ENCODE measurements around the gene WDR72.
"Not testable (repeated sequence)": the region's sequence is repeated elsewhere in the genome, so short reads cannot be mapped to it uniquely, and the experiment has no call there.

WDR72 gene

DNA sequence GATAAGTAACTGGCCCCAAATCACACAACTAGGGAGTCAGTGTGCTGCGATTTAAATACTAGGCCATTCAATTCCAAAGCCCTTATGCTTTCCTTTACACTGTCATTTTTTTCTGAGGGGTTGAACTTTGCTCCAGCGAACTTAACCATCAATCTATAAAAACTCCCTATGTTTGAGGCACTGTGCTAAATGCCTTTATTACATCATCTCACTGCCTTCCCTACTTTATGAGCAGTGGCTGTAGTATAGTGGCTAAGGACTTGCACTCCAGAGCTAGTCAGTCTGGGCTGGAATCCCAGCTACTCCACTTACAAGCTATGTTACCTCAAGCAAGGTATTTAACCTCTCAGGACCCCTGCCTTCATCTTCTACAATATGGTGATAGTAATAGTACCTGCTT is 26.9 kb upstream of the WDR72 start:
- TF ChIP-seq, protein P1, sequence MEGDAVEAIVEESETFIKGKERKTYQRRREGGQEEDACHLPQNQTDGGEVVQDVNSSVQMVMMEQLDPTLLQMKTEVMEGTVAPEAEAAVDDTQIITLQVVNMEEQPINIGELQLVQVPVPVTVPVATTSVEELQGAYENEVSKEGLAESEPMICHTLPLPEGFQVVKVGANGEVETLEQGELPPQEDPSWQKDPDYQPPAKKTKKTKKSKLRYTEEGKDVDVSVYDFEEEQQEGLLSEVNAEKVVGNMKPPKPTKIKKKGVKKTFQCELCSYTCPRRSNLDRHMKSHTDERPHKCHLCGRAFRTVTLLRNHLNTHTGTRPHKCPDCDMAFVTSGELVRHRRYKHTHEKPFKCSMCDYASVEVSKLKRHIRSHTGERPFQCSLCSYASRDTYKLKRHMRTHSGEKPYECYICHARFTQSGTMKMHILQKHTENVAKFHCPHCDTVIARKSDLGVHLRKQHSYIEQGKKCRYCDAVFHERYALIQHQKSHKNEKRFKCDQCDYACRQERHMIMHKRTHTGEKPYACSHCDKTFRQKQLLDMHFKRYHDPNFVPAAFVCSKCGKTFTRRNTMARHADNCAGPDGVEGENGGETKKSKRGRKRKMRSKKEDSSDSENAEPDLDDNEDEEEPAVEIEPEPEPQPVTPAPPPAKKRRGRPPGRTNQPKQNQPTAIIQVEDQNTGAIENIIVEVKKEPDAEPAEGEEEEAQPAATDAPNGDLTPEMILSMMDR (IDR thresholded peaks at IDR 0.05; ENCODE audit: low read length, missing control alignments): no peak
- H3K4me3 ChIP-seq (replicated peaks; ENCODE audit: low read depth, low read length): no peak overlapping the region
- DNase-seq (ENCODE audit: low read depth): no peak

DNA sequence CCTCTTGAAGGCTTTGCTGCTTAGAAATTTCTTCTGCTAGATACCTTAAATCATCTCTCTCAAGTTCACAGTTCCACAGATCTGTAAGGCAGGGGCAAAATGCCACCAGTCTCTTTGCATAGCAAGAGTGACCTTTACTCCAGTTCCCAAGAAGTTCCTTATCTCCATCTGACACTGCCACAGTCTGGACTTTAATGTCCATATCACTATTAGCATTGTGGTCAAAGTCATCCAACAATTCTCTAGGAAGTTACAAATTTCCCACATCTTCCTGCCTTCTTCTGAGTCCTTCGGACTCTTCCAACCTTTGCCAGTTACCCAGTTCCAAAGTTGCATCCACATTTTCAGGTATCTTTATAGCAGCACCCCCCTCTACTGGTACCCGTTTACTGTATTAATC is 25.8 kb upstream of the WDR72 start:
- not testable (repeated sequence) for DNase-seq (ENCODE audit: low read depth); H3K4me3 ChIP-seq (replicated peaks; ENCODE audit: low read depth, low read length)

DNA sequence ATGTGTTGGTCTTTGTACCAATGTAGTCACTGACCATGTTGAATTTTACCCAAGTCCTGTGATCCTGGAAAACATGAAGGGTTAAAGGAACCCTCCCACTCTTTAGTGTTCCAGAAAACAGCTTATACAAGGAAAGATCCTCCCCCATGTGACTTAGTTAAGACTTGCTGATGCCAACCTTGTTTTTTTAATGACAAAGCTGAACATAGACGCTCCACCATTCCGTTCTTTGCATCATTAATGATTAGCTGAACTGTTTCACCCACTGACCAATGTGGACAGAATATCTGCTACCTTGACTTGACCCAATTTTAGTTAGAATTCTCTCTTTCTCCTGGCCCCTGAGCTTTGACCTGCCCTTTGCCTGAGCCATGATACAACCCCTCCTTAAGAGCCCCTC is 3.5 kb upstream of the WDR72 start:
- DNase-seq (ENCODE audit: low read depth): no peak
- TF ChIP-seq, protein P1 (IDR thresholded peaks at IDR 0.05; ENCODE audit: low read length, missing control alignments): no peak
- H3K4me3 ChIP-seq (replicated peaks; ENCODE audit: low read depth, low read length): no peak overlapping the region

GRCh38 chr15:53758412-53758811 is 1.1 kb downstream of the WDR72 start:
- no peak for DNase-seq (ENCODE audit: low read depth)
- TF ChIP-seq, protein P1 (IDR thresholded peaks at IDR 0.05; ENCODE audit: low read length, missing control alignments): no peak
- no peak overlapping the region for H3K4me3 ChIP-seq (replicated peaks; ENCODE audit: low read depth, low read length)

GRCh38 chr15:53757906-53758305 is 1.6 kb downstream of the WDR72 start:
- H3K4me3 ChIP-seq (replicated peaks; ENCODE audit: low read depth, low read length): no peak overlapping the region
- TF ChIP-seq, protein P1 (IDR thresholded peaks at IDR 0.05; ENCODE audit: low read length, missing control alignments): no peak
- DNase-seq (ENCODE audit: low read depth): no peak

DNA sequence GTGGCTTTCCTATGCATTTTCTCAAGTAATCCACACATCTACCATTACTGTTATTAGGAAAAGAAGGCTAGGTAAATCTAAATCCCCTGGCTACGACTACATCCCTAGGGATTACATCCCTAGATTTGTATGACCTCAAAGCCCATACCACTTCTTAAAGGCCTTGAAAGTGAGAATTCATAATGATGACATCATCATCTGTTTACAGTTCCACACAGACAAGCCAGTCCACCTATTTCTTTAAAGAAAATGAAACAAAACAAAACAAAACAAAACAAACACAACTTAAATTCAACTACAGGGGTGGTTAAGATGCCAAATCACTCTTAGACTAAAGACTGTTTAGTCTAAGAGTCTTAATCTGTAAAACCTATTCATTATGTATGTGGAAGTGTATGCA is 5.7 kb downstream of the WDR72 start:
- TF ChIP-seq, protein P1 (IDR thresholded peaks at IDR 0.05; ENCODE audit: low read length, missing control alignments): no peak
- H3K4me3 ChIP-seq (replicated peaks; ENCODE audit: low read depth, low read length): no peak overlapping the region
- DNase-seq (ENCODE audit: low read depth): no peak

GRCh38 chr15:53752406-53752805 is 7.1 kb downstream of the WDR72 start:
- no peak overlapping the region for H3K4me3 ChIP-seq (replicated peaks; ENCODE audit: low read depth, low read length)
- TF ChIP-seq, protein P1 (IDR thresholded peaks at IDR 0.05; ENCODE audit: low read length, missing control alignments): no peak
- DNase-seq (ENCODE audit: low read depth): no peak

Data from fibroblast of pulmonary artery (primary cell).